ENCODE measurements around the gene ELP6.
"Not testable (repeated sequence)": the region's sequence is repeated elsewhere in the genome, so short reads cannot be mapped to it uniquely, and the experiment has no call there.

The ELP6 gene

DNA sequence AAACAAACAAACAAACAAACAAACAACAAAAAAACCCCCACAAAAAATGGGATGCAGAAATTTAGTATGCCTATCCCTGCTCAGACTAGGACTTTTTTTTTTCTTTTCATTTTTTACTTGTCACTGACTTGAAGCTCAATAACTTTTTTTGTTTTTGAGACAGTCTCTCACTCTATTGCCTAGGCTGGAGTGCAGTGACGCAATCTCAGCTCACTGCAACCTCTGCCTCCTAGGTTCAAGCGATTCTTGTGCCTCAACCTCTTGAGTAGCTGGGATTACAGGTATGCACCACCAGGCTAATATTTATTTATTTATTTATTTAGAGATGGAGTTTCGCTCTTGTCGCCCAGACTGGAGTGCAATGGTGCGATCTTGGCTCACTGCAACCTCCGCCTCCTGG is 8.2 kb downstream of the ELP6 start:
- not testable (repeated sequence) for DNase-seq

DNA sequence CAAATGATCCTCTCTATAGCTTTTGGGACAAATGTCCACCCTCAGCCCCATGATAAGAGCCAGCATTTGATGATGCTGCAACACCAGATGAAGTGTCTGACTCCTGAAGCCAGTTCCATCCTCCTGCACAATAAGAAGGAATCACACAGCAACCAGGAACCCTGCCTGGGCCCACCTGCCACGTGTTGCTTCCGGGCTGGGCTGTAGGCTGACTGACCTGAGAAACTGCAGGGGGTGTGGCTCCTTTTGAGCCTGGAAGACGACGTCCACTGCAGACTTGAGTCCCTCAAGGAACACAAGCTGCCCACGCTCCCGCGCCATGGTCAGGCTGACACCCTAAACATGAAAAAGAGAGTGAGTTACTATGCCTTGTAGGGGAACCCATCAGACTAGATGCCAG is 9.4 kb downstream of the ELP6 start:
- DNase-seq: no peak

DNA sequence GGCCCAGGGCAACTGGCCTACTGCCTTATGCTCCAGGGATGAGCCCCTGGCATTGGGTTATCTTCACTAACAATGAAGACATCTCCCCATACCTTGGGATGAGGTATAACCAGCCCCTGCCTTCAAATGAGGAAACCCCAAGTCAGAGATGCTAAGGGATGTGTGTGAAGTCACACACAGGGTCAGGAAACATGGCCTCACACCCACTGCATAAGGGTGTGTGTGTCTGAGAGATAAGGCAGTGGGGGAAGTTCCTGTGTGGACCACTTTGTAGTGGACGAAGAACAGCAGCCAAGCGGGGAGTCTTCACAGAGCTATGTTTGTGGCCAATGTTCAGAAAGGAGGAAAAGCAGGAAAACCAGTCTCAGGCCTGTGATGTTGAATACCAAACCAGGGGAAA is 10.5 kb downstream of the ELP6 start:
- no peak for DNase-seq

DNA sequence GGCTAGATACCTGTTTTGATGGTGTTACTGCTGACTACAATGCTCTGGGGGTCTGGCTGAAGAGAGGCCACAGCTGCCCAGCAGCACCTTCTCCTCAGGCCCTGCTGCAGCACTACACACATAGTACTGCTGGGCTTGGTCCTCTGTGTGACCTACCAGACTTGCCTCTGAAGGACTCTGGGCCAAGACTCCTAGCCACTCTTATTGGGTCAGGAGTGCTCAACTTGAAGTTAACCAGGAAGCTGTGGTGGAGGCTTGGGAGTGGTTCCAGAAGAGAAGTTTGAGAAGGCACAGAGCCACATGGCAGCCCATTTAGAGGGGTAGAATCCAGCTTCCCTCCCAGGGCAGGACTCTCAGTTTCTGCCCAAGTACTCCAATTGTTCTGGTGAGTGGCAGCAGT is 16.6 kb downstream of the ELP6 start:
- no peak for DNase-seq

GRCh38 chr3:47495886-47496285 is 17.6 kb downstream of the ELP6 start:
- DNase-seq: no peak

DNA sequence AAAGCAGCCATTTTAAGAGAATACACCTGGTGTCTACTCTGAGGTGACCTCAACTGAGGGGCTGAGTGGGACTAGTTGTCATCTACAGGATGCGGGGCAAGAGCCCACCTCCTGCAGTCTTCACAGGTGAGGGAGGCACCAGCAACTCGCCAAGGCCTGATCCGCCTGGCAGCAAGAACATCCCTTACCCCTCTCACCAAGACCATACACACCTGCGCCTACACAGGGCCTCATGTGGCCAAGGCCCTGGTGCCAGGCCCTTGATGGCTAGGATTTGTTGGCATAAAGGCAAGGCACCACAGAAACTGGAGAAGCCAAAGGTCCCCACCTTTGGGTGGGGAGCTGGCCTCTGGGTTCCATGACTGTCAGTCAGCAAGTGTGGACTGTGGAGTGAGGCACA is 18.4 kb downstream of the ELP6 start:
- no peak for DNase-seq

DNA sequence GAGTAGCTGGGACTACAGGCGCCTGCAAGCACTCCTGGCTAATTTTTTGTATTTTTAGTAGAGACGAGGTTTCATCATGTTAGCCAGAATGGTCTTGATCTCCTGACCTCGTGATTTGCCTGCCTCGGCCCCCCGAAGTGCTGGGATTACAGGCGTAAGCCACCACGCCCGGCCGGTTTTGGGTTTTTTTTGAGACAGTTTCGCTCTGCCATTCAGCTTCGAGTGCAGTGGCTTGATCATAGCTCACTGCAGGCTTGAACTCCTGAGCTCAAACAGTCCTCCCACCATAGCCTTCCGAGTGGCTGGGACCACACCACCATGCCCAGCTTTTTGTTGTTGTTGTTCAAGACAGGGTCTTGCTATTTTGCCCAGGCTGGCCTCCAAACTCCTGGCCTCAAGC is 21.7 kb downstream of the ELP6 start:
- no peak for DNase-seq

GRCh38 chr3:47491186-47491585 is 22.3 kb downstream of the ELP6 start:
- DNase-seq: no peak

DNA sequence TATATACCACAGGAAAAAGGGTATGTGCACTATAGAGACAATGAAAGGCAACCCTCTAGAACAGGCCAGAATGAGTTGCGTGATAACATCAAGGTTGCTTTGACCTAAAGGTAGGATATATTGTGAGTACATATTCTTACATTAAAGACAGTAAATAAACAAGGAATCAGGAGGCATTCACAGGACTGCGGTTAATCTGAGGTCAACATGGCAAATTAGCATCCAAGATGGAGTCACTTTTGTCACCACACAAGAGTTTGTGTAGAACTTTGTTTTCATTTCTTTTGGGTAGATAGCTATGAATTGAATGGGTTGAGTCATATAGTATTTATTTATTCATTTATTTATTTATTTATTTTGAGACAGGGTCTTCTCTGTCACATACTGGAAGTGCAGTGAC is 26.2 kb downstream of the ELP6 start:
- DNase-seq: no peak

GRCh38 chr3:47485812-47486211 is 27.7 kb downstream of the ELP6 start:
- DNase-seq: no peak

DNA sequence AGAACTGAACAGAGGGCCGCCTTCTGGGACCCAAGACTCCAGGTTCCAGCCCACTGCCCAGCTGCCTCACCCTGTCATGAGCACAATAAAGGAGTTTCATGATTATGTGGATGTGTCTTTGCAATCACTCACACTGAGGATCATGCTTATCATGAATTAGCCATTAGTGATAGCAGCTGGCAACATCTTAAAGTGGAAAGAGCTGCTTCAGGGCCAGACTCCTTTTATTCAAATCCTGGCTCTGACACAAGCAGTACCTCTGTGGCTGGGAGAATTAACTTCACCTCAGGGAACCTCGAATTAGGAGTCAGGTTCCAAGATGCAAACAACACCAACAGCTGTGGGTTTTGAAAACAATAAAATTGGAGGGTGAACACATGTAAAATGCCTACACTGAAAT is 31.1 kb downstream of the ELP6 start:
- DNase-seq: no peak

GRCh38 chr3:47481763-47482162 is 31.7 kb downstream of the ELP6 start:
- DNase-seq: not testable (repeated sequence)

DNA sequence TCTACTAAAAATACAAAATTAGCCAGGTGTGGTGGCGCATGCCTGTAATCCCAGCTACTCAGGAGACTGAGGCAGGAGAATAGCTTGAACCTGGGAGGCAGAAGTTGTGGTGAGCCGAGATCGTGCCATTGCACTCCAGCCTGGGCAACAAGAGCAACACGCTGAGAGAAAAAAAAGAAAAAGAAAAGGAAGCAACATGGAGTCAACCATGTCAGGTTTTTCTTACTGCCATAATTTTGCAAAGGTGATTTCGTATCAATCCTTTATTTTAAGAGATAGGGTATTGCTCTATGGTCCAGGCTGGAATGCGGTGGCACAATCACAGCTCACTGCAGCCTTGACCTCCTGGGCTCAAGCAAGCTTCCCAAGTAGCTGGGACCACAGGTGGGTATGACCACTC is 33.2 kb downstream of the ELP6 start:
- not testable (repeated sequence) for DNase-seq

- no peak for DNase-seq
Observed at GRCh38 chr3:47479826-47480160, 33.7 kb downstream of the ELP6 start.

DNA sequence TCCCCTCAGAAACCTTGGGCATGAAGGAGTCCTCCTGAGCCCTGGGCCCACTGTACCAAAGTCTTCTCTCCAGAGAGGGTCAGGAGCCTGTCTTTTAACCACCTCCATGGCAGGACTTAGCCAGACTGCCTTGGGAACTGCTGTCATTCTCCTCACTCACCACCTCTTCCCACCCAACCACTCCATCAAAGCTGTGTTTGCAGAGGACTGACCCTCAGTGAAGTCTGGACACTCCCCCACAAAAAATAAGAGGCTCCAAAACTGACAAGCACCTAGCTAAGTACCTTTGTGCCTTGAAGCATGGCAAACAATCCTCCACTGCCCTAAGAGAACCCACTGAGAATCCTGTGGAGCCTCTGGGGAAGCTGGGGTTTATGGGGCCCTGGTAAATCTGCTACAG is 35.5 kb downstream of the ELP6 start:
- DNase-seq: no peak

- DNase-seq: no peak
Observed at GRCh38 chr3:47476644-47477199, 36.8 kb downstream of the ELP6 start.

DNA sequence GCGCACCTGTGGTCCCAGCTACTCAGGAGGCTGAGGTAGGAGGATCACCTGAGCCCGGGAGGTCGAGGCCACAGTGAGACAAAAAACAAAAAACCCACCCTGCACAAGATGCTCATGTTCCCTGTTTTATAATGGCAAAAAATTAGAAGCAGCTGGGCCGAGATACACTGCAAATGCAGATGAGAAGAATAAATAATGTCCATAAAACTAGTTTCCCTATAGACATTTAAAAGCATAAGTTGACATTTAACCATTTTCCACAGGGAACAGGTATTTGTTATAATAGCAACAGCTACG is 37.2 kb downstream of the ELP6 start:
- DNase-seq: no peak

- peak; percentile 96 for DNase-seq
Observed at GRCh38 chr3:47475570-47476329, 37.8 kb downstream of the ELP6 start, which contains the start of gene SCAP. SCAP (minus strand) TSS chr3:47475941; CDS start chr3:47442993, 32,948 bp downstream.

GRCh38 chr3:47475029-47475569 is 38.4 kb downstream of the ELP6 start:
- peak; percentile 24 for DNase-seq

DNA sequence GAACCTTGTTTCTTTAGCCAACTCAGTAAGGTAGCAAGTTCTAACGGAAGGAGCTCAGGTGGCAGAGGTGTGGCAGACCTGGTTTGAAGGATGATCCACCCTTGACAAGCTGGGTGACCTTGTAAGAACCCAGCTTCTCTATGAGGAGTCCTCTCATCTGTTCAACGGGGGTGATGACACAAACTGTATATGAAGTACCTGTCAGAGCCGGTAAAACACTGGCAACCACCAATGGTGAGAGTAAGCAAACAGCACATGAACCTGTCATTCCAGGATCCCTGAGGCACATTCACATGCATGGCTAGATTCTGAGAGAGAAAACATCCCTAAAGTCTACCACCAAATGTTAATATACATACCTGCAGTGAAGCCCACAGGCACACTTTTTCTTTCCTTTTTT is 40.1 kb downstream of the ELP6 start:
- no peak for DNase-seq

DNA sequence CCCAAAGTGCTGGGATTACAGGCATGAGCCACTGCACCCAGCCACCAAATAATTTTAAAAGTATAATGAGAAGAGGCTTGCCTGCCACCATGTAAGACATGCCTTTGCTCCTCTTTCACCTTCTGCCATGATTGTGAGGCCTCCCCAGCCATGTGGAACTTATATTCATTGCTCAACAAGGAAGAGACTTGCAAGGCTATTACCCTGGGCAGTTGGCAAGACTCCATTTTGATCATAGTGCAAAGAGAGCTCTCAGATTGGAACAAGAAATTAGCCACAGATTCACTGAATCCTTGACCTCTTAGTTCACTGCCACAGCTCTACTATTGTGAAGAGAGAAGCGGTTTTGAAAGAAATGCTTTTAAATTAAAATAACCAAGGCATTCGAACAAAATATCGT is 43.9 kb downstream of the ELP6 start:
- DNase-seq: no peak

GRCh38 chr3:47468315-47468714 is 45.2 kb downstream of the ELP6 start:
- DNase-seq: not testable (repeated sequence)

- no peak for DNase-seq
Observed at GRCh38 chr3:47464588-47464987, 48.9 kb downstream of the ELP6 start.

DNA sequence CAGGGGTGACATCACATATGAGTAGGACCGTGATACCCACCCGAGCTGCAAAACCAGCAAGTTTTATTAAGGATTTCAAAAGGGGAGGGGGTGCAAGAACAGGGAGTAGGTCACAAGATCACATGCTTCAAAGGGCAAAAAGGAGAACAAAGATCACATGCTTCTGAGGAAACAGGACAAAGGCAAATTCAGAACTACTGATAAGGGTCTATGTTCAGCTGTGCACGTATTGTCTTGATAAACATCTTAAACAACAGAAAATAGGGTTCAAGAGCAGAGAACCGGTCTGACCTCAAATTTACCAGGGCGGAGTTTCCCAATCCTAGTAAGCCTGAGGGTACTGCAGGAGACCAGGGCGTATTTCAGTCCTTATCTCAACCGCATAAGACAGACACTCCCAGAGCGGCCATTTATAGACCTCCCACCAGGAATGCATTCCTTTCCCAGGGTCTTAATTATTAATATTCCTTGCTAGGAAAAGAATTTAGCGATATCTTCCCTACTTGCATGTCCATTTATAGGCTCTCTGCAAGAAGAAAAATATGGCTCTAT is 53.9 kb downstream of the ELP6 start:
- DNase-seq: not testable (repeated sequence)

GRCh38 chr3:47456984-47457383 is 56.5 kb downstream of the ELP6 start:
- no peak for DNase-seq
